ENCODE measurements around the gene PSMD1.
A peak's percentile ranks its signal among the peaks of the same experiment; 100 is the strongest.

Gene PSMD1

GRCh38 chr2:231100990-231101389 is 44.3 kb downstream of the PSMD1 start:
- no peak for DNase-seq (ENCODE audit: low read depth)
- no peak overlapping the region for H3K4me3 ChIP-seq (ENCODE audit: low read depth, low read length)
- TF ChIP-seq CTCF (IDR thresholded peaks at IDR 0.05; ENCODE audit: low read depth, low read length) (no peak), POLR2A (IDR thresholded peaks at IDR 0.05; ENCODE audit: extremely low read depth, insufficient read length) (no peak), MYC (IDR thresholded peaks at IDR 0.05; ENCODE audit: low read depth, low read length) (no peak), MAX (IDR thresholded peaks at IDR 0.05; ENCODE audit: low read depth, low read length) (no peak)

GRCh38 chr2:231102772-231103171 is 46.1 kb downstream of the PSMD1 start:
- TF ChIP-seq POLR2A (IDR thresholded peaks at IDR 0.05; ENCODE audit: extremely low read depth, insufficient read length) (no peak), MYC (IDR thresholded peaks at IDR 0.05; ENCODE audit: low read depth, low read length) (no peak), MAX (IDR thresholded peaks at IDR 0.05; ENCODE audit: low read depth, low read length) (no peak), CTCF (IDR thresholded peaks at IDR 0.05; ENCODE audit: low read depth, low read length) (no peak)
- no peak for DNase-seq (ENCODE audit: low read depth)
- H3K4me3 ChIP-seq (ENCODE audit: low read depth, low read length), result no peak overlapping the region

GRCh38 chr2:231104115-231104713 is 47.5 kb downstream of the PSMD1 start:
- no peak overlapping the region for H3K4me3 ChIP-seq (ENCODE audit: low read depth, low read length)
- TF ChIP-seq CTCF (IDR thresholded peaks at IDR 0.05; ENCODE audit: low read depth, low read length), result peak; percentile 66
- no peak for TF ChIP-seq MYC (IDR thresholded peaks at IDR 0.05; ENCODE audit: low read depth, low read length)
- no peak for TF ChIP-seq POLR2A (IDR thresholded peaks at IDR 0.05; ENCODE audit: extremely low read depth, insufficient read length)
- no peak for TF ChIP-seq MAX (IDR thresholded peaks at IDR 0.05; ENCODE audit: low read depth, low read length)

GRCh38 chr2:231110551-231110950 is 53.9 kb downstream of the PSMD1 start:
- TF ChIP-seq POLR2A (IDR thresholded peaks at IDR 0.05; ENCODE audit: extremely low read depth, insufficient read length) (no peak), MYC (IDR thresholded peaks at IDR 0.05; ENCODE audit: low read depth, low read length) (no peak), MAX (IDR thresholded peaks at IDR 0.05; ENCODE audit: low read depth, low read length) (no peak), CTCF (IDR thresholded peaks at IDR 0.05; ENCODE audit: low read depth, low read length) (no peak)
- peak; percentile 35 for DNase-seq (ENCODE audit: low read depth)
- no peak overlapping the region for H3K4me3 ChIP-seq (ENCODE audit: low read depth, low read length)

More at GRCh38 chr2:231104115-231104713, 47.5 kb downstream of the PSMD1 start:
- peak; percentile 71 for DNase-seq (ENCODE audit: low read depth)

GRCh38 chr2:231111987-231112386 is 55.3 kb downstream of the PSMD1 start:
- TF ChIP-seq MAX (IDR thresholded peaks at IDR 0.05; ENCODE audit: low read depth, low read length), result no peak
- no peak for TF ChIP-seq MYC (IDR thresholded peaks at IDR 0.05; ENCODE audit: low read depth, low read length)
- no peak for TF ChIP-seq CTCF (IDR thresholded peaks at IDR 0.05; ENCODE audit: low read depth, low read length)
- no peak for TF ChIP-seq POLR2A (IDR thresholded peaks at IDR 0.05; ENCODE audit: extremely low read depth, insufficient read length)
- H3K4me3 ChIP-seq (ENCODE audit: low read depth, low read length), result no peak overlapping the region

More at GRCh38 chr2:231111987-231112386, 55.3 kb downstream of the PSMD1 start:
- DNase-seq (ENCODE audit: low read depth), result no peak

Data from NB4 (cell line).